Measurements from ENCODE around the gene ZNF117.
"Not testable (repeated sequence)": the region's sequence is repeated elsewhere in the genome, so short reads cannot be mapped to it uniquely, and the experiment has no call there.

DNA sequence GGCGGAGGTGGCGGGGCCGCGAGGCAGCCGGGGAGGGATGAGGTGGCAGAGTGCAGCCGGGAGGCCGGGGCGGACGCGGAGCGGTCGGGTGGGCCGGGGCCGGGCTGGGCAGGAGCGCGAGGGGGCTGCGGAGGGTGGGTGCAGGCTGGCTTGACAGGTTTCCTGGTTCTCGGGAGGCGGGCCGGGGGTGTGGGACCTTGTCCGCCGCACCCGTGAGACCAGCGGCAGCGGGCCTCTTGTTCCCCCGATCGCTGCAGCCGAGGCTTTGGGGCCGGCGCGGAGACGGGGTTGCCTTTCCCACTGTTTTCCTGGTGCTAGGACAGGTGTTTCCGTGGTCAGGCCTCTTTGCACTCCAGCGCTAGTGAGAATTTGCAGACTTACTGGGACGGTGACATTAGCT lies 47.9 kb upstream of the ZNF117 start:
- TF ChIP-seq EZH2 (IDR thresholded peaks at IDR 0.05; ENCODE audit: borderline replicate concordance, low read depth, low read length, severe bottlenecking); GATA2 (IDR thresholded peaks at IDR 0.05; ENCODE audit: insufficient read depth, insufficient read length, low read depth, low read length); MYC (IDR thresholded peaks at IDR 0.05; ENCODE audit: low read depth, low read length): not testable (repeated sequence)
